ENCODE results near the gene LAMA5.

The LAMA5 gene

DNA sequence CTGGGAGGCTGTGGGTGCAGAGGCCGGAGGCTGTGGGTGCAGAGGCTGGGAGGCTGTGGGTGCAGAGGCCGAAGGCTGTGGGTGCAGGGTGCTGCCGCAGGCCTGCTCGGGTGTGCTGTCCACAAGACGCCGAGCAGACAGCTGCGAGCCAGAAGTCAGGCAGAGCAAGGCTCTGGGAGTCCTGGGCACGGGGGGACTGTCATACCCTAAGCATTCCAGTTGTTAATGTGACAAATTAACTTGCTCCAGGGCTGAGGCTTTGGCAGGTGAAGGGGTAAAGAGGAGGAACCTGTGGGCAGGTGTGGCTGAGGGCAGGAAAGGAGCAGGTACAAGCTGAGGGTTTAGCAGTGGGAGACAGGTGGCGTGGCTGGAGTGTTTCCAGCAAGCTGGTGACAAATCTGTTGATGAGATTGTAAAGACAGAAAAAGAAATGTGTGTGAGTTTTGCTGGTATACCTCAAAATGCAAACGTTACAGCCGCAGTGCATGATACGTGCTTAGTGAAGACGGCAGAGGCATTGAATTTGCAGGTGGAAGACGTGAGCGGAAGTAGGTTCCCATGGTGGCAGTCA, 78.5 kb downstream of the LAMA5 start:
- no peak for DNase-seq (ENCODE audit: low read depth)

DNA sequence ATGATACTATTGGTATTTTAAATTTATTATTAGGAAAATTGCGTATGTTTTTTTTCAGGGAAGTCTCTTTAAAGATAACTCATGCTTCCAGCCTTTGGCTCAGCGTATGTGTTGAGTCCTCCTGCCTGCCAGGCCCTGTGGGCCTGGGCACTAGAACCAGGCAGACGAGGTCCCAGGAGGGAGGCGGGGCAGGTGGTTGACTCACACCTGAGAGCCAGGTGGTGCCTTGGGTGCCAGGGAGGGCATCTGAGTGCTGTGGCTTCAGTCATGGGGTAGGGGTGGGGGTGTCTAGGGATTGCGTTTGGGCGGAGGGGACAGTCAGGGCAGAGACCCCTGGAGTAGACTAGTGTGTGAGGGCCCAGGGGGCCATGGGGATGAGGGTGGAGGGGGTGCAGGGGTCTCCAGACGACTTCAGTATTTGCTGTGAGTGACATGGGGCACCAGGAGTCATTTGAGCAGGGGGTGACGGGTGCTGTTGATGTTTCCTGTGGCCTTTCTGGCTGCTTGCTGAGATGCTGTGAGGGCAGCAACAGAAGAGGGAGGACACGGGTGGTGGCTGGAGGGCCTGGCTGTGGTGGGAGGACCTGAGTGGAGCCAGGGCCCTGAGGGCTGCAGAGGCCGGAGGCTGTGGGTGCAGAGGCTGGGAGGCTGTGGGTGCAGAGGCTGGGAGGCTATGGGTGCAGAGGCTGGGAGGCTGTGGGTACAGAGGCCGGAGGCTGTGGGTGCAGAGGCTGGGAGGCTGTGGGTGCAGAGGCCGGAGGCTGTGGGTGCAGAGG, 79.2 kb downstream of the LAMA5 start:
- no peak for DNase-seq (ENCODE audit: low read depth)

DNA sequence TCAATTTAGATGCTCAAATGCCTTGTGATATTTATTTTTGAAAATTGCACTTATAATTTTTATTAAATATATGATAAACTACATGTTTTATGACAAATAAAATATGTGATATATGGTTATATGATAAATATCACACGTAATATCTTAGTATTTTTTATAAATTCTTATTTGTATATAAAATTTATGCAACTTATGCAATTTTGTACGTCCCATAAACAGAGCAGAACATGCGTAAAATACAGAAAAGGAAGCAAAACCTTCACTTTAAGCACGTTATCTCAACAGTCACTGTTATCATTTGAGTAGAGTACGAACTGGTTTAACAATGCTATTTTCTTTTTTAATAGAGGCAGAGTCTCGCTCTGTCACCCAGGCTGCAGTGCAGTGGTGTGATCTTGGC, 80.0 kb downstream of the LAMA5 start:
- DNase-seq (ENCODE audit: low read depth): no peak

DNA sequence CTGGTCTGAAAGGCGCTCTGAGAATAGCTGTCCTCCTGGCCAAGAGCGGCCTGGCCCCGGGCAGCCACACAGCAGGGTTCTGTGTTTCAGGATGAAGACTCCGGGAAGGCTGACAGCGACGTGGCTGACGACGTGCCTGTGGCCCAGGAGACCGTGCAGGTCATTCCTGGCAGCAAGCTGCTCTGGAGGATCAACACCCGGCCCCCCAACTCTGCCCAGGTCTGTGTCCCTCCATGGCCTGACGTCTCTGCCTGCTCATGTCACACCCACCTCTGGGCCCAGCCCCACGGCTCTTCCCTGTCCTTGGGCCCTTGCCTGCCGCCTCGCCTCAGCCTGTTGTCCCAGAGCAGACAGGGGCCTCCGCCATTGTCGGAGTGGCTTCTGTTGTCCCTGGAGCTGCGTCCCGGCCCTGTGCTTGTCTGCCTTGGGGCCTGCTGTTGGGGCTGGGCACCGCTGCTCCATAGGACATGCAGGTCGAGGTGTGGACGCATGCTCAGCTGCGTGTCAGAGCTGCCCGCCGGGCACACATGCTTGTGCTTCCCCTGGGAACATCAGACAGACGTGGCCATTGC, 80.5 kb downstream of the LAMA5 start:
- DNase-seq (ENCODE audit: low read depth): no peak

DNA sequence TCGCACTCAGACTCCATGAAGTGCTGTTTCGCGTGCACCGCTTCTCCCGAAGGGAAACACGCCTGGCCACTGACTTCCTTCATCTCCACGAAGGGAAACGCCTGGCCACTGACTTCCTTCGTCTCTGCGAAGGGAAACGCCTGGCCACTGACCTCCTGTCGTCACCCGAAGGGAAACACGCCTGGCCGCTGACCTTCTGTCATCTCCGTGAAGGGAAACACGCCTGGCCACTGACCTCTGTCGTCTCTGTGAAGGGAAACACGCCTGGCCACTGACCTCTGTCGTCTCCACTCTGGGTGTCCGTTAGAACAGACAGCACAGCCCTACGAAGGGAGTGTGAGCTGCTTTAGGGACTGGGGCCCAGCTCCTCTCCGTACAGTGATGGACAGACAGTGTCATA, 81.4 kb downstream of the LAMA5 start:
- no peak for DNase-seq (ENCODE audit: low read depth)

DNA sequence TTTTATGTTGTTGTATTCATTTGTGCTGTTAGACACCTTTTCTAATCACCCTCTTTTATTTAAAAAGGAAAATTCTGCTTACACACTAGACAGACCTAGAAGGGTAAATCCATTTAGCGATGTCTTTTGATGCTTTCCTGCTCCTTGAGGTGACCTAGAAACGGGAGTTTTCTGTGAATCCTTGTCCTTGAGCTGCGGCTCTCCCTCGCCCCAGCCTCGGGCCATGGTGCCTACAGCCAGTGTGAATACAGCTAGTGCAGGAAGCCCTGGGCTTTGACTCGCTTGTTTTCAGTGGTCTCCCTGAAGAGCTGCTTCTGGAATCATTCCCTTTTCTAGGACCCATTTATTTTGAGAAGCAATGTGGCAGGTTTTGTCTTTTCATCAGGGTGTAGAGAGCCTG, 82.0 kb downstream of the LAMA5 start:
- no peak for DNase-seq (ENCODE audit: low read depth)

DNA sequence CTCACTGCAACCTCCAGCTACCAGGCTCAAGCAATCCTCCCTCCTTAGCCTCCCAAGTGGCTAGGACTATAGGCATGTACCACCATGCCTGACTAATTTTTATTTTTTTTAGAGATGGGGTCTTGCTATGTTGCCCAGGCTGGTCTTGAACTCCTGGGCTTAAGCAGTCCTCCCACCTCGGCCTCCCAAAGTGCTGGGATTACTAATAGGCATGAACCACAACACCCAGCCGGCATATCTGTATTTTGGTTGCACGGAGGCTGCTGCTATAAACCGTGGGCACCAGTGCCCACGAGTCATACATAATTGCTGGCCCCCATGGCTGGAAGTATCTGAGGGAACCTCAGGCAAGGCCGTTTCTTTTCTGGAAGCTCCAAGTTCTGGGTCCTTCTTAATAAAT, 82.7 kb downstream of the LAMA5 start:
- DNase-seq (ENCODE audit: low read depth): no peak

DNA sequence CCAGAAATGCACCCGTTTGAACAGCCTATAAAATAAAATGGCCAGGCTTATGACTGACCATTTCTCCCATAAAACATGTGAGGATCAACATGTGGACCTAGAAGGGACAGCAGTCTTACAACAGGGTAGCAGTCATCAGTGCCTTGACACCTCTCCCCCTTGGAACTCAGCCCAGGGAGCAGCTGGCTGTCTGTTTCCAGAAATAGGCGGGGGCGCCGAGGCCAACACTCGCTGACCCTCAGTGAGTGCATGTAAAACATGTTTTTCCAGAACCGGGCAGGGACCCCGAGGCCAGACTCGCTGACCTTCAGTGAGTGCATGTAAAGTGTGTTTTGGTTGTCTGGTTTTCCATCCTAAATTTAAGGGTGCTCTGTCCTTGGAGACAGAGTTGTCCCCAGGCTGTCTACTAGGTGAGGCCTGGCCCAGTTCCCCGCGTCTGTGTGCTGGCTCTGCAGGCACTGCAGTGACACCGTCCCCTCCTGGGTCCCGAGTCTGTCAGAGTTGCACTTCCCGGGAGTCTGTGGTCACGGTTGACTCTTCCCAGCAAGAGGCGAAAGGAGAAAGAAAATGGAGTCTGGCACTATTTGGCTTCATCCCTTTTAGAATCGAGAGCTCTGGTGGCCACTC, 84.1 kb downstream of the LAMA5 start:
- DNase-seq (ENCODE audit: low read depth): no peak

DNA sequence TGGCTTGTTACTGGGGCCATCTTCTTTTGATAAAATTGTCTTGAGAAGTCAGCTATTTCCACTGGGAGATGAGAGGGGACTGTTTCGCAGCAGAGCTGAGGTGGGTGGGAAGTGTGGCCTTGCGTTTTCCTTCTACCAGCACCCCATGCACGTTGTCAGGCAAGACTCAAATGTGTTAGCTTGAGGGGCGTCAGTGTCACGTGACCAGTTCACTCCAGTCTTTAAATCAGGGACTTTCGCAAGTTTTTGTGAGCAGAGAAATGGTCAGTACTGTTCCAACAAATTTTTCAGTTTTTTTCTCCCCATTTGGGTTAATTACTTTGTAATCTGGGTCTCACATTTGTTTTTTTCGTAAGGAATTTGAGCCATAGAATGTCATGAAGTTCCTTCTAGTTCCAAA, 85.0 kb downstream of the LAMA5 start:
- no peak for DNase-seq (ENCODE audit: low read depth)

DNA sequence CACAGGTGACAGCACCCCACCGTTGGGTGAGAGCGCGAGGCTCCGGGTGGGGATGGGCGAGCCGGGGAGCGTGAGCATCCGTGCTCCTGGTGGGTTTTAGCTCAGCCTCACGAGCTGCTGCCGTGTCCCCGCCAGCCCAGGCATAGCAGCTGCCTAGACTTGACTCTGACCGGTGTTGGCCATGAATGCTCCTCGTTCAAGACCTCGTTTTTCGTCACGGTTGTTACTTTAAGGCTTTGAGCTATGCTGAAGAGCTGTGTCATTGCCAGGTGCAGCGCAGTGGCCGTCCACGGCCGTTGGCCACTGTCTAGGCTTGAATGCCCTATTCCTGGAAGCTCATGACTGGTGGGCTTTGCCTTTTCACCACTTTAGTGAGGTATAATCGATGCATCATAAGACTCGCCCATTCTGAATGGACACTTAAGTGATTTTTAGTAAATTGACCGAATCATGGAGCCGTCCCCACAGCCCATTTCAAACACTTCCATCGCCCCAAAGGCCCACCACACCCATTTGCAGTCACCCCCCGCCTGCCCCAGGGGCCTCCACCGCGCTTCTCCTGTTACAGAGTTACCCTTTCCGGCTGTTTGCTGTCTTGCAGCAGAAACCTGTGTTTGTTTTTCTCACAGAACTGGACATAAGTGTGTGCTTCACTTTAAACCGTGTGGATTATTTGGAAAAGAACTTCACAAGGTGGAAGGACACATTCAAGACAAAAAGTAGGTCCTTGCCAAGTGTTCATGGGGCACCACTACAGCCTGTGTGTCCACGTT, 85.8 kb downstream of the LAMA5 start:
- no peak for DNase-seq (ENCODE audit: low read depth)

DNA sequence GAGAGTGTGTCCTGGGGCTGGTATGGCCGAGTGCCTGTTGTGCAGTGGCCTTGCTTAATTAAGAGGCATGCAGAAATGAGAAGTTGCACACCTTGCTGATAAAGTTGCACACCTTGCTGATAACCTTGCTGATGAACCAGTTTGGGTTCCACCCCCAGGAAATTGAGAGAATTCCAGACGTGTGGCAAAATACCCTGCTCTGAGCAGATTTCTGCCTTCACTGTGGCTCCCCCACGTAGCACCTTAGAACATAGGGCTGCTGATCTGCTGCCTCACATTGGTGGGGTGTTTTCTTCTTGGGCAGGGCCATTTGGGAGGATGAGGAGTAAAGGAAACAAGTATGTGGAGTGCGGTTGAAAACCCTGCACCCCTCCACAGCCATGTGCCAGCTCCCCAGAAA, 86.8 kb downstream of the LAMA5 start:
- no peak for DNase-seq (ENCODE audit: low read depth)

DNA sequence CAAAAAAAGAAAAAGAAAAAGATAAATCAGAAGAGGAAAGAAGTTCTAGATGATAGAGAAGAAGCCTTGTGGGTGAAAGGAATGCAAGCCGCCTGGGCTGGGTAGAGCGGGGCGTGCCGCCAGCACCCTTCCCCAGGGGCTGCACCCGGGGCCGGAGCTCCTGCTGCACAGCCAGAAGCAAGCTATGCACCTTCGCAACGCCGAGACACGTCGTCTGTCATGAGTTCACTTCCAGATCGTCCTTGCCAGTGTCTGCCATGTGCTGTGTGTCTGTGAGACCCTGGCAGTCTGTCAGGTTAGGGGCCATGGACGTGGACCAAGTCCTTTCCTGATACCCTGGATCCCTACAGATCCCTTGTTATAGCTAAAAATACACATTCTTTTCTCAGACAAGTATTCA, 89.9 kb downstream of the LAMA5 start:
- DNase-seq (ENCODE audit: low read depth): no peak

DNA sequence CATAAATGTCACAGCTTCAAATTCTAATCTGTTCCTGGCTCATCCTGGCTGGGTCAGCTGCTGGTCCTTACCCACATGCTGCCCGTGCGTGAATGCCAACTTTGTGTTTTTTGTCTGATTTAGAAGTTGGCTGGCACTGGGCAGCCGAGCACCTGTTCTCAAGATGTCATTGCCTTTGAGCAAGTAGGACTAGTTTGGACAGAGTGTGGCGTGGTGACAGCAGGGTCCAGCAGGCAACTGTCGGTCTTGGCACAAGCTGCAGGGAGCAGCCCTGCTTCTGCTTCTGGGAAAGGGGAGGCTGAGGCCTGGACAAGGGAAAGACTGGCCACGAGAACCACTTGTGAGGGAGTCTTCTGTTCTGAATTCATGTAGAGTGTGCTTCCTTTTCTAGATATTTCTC, 90.7 kb downstream of the LAMA5 start:
- DNase-seq (ENCODE audit: low read depth): no peak

DNA sequence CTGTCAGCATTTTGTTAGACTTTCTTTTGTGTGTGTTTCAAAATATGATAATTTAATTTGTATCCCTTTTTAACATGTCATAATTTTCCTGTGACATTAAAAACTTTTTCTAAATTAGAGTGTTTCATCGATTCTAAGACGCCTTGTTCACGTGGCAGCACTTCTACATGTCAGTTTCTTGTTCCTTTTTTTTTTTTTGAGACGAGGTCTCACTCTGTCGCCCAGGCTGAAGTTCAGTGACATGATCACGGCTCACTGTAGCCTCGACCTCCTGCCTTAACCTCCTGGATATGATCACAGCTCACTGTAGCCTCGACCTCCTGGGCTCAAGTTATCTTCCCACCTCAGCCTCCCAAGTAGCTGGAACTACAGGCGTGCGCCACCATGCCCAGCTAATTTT, 91.9 kb downstream of the LAMA5 start:
- DNase-seq (ENCODE audit: low read depth): no peak

DNA sequence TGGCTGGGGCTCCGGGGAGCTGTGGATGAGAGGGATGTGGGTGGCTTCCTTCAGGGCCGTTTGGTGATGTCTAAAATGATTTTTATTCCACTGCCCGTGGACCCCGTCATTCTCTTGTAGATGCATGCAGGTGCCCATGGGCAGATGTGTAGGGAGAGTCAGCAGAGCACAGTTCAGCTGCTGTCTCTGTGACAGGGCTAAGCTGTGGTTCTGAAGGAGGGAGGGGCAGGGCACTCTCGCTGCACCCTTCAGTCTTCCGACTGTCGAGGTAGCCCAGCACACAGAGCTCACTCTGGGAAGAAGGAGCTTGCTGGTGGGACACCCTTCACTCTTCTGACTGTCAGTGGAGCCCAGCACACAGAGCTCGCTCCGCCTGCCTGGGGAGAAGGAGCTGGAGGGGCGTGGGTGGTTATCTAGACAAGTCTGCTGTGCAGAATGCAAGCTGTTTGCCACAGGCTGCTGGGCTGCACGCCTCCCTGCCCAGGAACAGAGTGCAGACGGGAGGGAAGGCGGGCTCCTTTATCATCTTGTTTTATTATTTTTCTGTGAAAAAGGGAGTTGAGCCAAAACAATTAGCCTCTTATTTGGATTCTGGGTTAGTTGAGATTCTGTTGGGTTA, 92.7 kb downstream of the LAMA5 start:
- DNase-seq (ENCODE audit: low read depth): no peak

DNA sequence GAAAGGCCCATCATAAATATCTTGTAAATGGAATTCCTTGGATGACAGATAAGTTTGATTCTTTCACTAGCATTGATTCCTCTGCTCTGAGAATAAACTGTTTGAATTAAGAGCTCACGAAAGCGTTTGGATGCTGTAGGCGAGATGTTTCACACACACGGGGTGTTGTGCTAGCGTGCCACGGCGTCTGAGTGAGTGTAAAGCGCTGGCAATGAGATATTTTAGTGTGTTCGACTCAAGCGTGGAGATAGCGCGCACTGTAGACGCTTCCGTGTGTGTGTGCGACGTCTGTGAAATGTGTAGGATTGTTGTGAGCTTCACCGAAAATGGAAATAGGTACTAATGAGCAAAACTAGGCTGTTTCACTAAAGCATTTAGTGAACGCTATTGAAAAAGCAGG, 93.7 kb downstream of the LAMA5 start:
- no peak for DNase-seq (ENCODE audit: low read depth)

DNA sequence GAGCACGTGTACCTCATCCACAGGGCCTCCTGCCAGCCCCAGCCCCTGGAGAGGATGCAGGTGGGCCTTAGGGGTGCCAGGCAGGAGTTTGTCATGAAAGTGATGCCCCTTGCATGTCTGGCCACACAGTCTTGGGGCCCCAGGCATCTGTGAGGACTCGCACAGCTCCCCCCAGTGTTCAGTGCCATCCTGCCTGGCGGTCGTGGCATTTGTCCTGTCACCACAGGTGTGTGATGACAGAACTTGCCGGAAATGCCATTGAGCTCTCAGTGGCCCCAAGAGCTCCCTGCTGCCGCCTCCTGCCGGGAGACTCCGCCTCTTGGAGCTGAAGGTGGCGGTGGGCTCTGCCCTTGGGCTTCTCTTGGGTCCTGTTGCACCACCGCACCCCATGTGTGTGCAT, 94.9 kb downstream of the LAMA5 start:
- no peak for DNase-seq (ENCODE audit: low read depth)

DNA sequence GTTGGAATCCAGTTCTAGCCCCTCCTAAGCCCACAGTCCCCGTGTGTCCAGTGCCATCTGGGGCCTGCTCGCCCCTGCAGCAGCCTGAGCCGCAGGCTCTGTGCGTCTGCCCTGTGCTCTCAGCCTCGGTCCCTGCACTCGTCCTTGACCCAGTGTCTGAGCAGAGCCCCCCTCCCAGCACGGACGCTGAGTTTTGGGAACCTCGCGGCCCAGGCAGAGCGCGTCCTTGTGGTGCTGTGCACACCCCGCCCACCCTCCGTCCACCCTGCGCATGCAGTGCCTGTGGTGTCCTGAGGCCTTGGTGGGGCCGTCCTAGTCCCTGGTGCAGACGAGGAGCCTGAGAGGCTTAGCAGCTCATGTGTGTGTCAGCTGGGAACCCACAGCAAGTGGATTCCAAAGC, 97.2 kb downstream of the LAMA5 start:
- no peak for DNase-seq (ENCODE audit: low read depth)

DNA sequence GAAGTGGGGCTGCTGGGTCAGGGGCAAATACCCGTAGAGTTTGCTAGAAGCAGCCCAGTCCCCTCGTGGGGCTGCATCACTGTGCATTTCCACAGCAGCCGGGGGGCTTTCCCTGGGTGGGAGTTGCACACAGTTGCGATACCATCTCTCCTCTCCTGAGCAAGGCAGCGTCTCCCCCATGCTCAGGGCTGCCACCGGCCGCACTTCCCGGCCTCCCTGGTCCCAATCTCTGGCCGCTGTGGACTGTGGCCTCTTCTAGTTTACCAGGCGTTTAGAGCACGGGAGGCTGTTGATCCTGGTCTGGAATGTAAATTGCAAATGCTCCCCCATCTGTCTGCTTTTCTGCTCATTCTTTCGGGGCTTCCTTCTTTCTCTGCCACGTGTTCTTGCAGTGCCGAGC, 97.7 kb downstream of the LAMA5 start:
- no peak for DNase-seq (ENCODE audit: low read depth)

DNA sequence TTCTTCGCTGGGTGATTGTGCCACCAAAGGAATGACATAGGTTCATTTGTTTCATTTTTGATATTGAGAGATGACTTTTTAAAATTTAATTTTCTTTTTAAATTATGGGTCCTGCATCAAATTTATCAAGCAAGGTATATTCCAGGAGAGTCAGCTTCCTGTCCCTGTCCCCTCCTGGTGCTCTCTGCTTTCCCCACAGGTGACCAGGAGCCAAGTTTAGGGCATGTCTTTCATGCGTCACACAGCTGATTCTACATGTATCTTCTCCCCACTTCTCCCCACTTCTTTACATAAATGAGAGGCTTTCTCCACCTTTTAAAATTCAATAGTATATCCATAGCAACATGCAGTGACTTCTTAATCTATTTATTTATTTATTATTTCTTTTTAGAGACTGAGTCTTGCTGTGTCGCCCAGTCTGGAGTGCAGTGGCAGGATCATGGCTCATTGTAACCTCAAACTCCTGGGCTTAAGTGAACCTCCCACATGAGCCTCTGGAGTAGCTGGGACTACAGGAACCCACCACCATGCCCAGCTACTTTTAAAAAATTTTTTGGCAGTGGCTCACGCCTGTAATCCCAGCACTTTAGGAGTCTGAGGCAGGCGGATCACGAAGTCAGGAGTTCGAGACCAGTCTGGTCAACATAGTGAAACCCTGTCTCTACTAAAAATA, 98.7 kb downstream of the LAMA5 start:
- DNase-seq (ENCODE audit: low read depth): no peak

DNA sequence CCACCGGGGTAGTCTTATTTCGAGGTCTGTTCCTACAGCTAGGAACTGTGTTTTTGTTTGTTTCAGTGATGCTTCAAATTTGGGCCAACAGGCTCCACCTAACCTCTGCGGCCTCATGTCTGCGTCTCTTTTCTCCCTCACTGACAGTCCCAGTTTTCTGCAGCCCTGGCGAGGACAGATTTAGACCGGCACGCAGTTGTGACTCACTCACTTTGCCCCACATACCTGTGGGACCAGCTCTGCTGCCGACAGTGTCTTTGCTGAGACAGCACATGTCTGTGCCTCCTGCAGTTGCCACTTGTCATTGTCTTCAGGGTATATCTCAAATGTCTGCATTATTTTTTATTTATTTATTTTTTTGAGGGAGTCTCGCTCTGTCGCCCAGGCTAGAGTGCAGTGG, 99.6 kb downstream of the LAMA5 start:
- no peak for DNase-seq (ENCODE audit: low read depth)

DNA sequence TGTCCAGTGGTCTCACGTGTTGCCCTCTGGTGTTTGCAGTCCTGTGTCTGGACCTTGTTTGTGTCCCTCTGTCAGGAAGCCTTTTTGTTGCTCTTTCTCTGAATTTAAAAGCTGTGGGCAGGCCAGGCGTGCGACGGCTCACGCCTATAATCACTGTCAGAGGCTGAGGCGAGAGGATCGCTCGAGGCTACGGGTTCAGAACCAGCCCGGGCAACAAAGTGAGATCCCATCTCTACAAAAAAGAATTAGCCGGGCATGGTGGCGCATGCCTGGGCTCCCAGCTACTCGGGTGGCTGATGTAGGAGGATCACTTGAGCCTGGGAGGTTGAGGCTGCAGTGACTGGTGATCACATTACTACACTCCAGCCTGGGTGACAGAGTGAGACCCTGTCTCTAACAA, 100.3 kb downstream of the LAMA5 start:
- DNase-seq (ENCODE audit: low read depth): no peak
